H9 (cell line): ENCODE measurements around the gene ISCU. TPM values are rescaled to one million over a fixed set of nuclear protein-coding genes. Genes with fewer than 3 reads are reported as not detected.

Experiments used
- DNase-seq: peaks from one replicate; pipeline ENCODE4 v3.0.0-alpha.2; 2017
- H2AFZ ChIP-seq: one replicate; pipeline ENCODE4 v1.6.1; 2013; ENCODE audit warnings: mild to moderate bottlenecking, low read length, control low read depth, moderate library complexity
- H2AK5ac ChIP-seq: 2 replicates; pipeline ENCODE4 v1.6.1; 2013; ENCODE audit warnings: low read length, control low read depth, mixed read lengths; ENCODE audit not compliant: insufficient read length
- H2BK120ac ChIP-seq: one replicate; pipeline ENCODE4 v1.6.1; 2013; ENCODE audit warnings: low read depth, mild to moderate bottlenecking, low read length, control low read depth, inconsistent platforms; ENCODE audit not compliant: poor library complexity, severe bottlenecking
- H2BK12ac ChIP-seq: 2 replicates; pipeline ENCODE4 v1.6.1; 2013; ENCODE audit warnings: low read length, control low read depth, mixed read lengths, low read depth; ENCODE audit not compliant: insufficient read length
- H2BK15ac ChIP-seq: 2 replicates; pipeline ENCODE4 v1.6.1; 2013; ENCODE audit warnings: low read depth, low read length, control low read depth
- H2BK20ac ChIP-seq: one replicate; pipeline ENCODE4 v1.6.1; 2013; ENCODE audit warnings: low read depth, mild to moderate bottlenecking, low read length, control low read depth, inconsistent platforms; ENCODE audit not compliant: poor library complexity, severe bottlenecking
- H2BK5ac ChIP-seq: 2 replicates; pipeline ENCODE4 v1.6.1; 2013; ENCODE audit warnings: low read length, control low read depth, mixed read lengths; ENCODE audit not compliant: insufficient read length
- H3K14ac ChIP-seq: 2 replicates; pipeline ENCODE4 v1.6.1; 2013; ENCODE audit warnings: low read length, control low read depth; ENCODE audit not compliant: insufficient read depth
- H3K18ac ChIP-seq: 2 replicates; pipeline ENCODE4 v1.6.1; 2013; ENCODE audit warnings: low read depth, mild to moderate bottlenecking, mixed read lengths, low read length, control low read depth; ENCODE audit not compliant: insufficient read length
- H3K23ac ChIP-seq: 2 replicates; pipeline ENCODE4 v1.6.1; 2013; ENCODE audit warnings: low read length, control low read depth, mixed read lengths, low read depth; ENCODE audit not compliant: insufficient read length
- H3K23me2 ChIP-seq: 2 replicates; pipeline ENCODE4 v1.6.1; 2013; ENCODE audit warnings: low read depth, mild to moderate bottlenecking, mixed read lengths, low read length, control low read depth; ENCODE audit not compliant: insufficient read length, poor library complexity, severe bottlenecking
- H3K27ac ChIP-seq: 2 replicates; pipeline ENCODE4 v1.5.1; 2013; ENCODE audit warnings: low read length, control low read depth, mixed read lengths, low read depth; ENCODE audit not compliant: insufficient read length
- H3K27me3 ChIP-seq: 2 replicates; pipeline ENCODE4 v1.6.1; 2013; ENCODE audit warnings: low read length, control low read depth, inconsistent platforms; ENCODE audit not compliant: insufficient read depth
- H3K4ac ChIP-seq: 2 replicates; pipeline ENCODE4 v1.6.1; 2013; ENCODE audit warnings: low read depth, mild to moderate bottlenecking, control low read depth, inconsistent platforms, low read length, moderate library complexity
- H3K4me1 ChIP-seq: 2 replicates; pipeline ENCODE4 v1.6.1; 2013; ENCODE audit warnings: low read length, control low read depth, inconsistent platforms; ENCODE audit not compliant: insufficient read depth
- H3K4me2 ChIP-seq: 2 replicates; pipeline ENCODE4 v1.6.1; 2013; ENCODE audit warnings: low read length, control low read depth, mixed read lengths; ENCODE audit not compliant: insufficient read length, insufficient read depth
- H3K56ac ChIP-seq: 2 replicates; pipeline ENCODE4 v1.6.1; 2013; ENCODE audit warnings: low read depth, mild to moderate bottlenecking, mixed read lengths, low read length, control low read depth; ENCODE audit not compliant: insufficient read length
- H3K79me1 ChIP-seq: 2 replicates; pipeline ENCODE4 v1.6.1; 2013; ENCODE audit warnings: low read depth, mild to moderate bottlenecking, moderate library complexity, low read length, control low read depth, inconsistent platforms; ENCODE audit not compliant: insufficient read depth, poor library complexity, severe bottlenecking
- H3K79me2 ChIP-seq: 2 replicates; pipeline ENCODE4 v1.6.1; 2013; ENCODE audit warnings: low read length, control low read depth, inconsistent platforms; ENCODE audit not compliant: insufficient read depth
- H3K9ac ChIP-seq: 2 replicates; pipeline ENCODE4 v1.6.1; 2013; ENCODE audit warnings: low read length, control low read depth, mixed read lengths; ENCODE audit not compliant: insufficient read length; ENCODE audit errors: extremely low read depth
- H3K9me3 ChIP-seq: one replicate; pipeline ENCODE4 v1.6.1; 2013; ENCODE audit warnings: low read depth, low read length, inconsistent platforms; ENCODE audit not compliant: control insufficient read depth
- H3T11ph ChIP-seq: one replicate; pipeline ENCODE4 v1.6.1; 2013; ENCODE audit warnings: mild to moderate bottlenecking, low read length, control low read depth, inconsistent platforms
- H4K20me1 ChIP-seq: one replicate; pipeline ENCODE4 v1.6.1; 2013; ENCODE audit not compliant: control insufficient read depth, insufficient read length, insufficient read depth
- H4K5ac ChIP-seq: 2 replicates; pipeline ENCODE4 v1.6.1; 2013; ENCODE audit warnings: low read depth, mild to moderate bottlenecking, mixed read lengths, low read length, control low read depth; ENCODE audit not compliant: insufficient read length
- H4K8ac ChIP-seq: replicated peaks from 2 replicates; pipeline ENCODE4 v1.6.1; 2013; ENCODE audit warnings: low read length, control low read depth, mixed read lengths, low read depth; ENCODE audit not compliant: insufficient read length
- H4K91ac ChIP-seq: 2 replicates; pipeline ENCODE4 v1.6.1; 2013; ENCODE audit warnings: low read depth, mild to moderate bottlenecking, moderate library complexity, mixed read lengths, low read length, control low read depth; ENCODE audit not compliant: insufficient read length
- H3K27ac Mint-ChIP-seq, 3 experiments: 2 replicates in 2 of 3; 3 replicates in 1 of 3; pipeline ENCODE4 v1.8.0; 2020 to 2021; ENCODE audit warnings: mixed read lengths in 3 of 3, mild to moderate bottlenecking in 1 of 3, moderate library complexity in 1 of 3
- H3K27me3 Mint-ChIP-seq: 2 replicates; pipeline ENCODE4 v1.8.0; 2021; ENCODE audit warnings: low read depth, mild to moderate bottlenecking, moderate library complexity, mixed read lengths
- H3K36me3 Mint-ChIP-seq, 3 experiments: 2 replicates in 2 of 3; 3 replicates in 1 of 3; pipeline ENCODE4 v1.8.0; 2020 to 2021; ENCODE audit warnings: low read depth in 3 of 3, mixed read lengths in 3 of 3; ENCODE audit not compliant: insufficient read depth in 1 of 3
- H3K4me1 Mint-ChIP-seq, 2 experiments: 2 replicates each; pipeline ENCODE4 v1.8.0; 2020; ENCODE audit warnings: mixed read lengths in 2 of 2
- H3K4me3 Mint-ChIP-seq, 2 experiments: 2 replicates in 1 of 2; 3 replicates in 1 of 2; pipeline ENCODE4 v1.8.0; 2020 to 2021; ENCODE audit warnings: mild to moderate bottlenecking in 2 of 2, mixed read lengths in 2 of 2, moderate library complexity in 1 of 2
- H3K9me3 Mint-ChIP-seq, 2 experiments: 2 replicates in 1 of 2; 3 replicates in 1 of 2; pipeline ENCODE4 v1.8.0; 2020; ENCODE audit warnings: mild to moderate bottlenecking in 2 of 2, mixed read lengths in 2 of 2, moderate library complexity in 1 of 2
- WGBS: extraction: QIAGEN DNeasy Blood & Tissue Kit; methylation state at CpG from one replicate; pipeline ENCODE4 v1.1.7; 2013; ENCODE audit warnings: missing lambda C conversion rate, low lambda C conversion rate, mixed read lengths; ENCODE audit not compliant: insufficient read length; ENCODE audit errors: extremely low coverage; 5-methylcytosine and 5-hydroxymethylcytosine counted together
- total RNA-seq: library from RNA; stranded (reverse); gene quantifications from 2 replicates; pipeline ENCODE4 v1.2.1, GENCODE V29; 2021
- TF ChIP-seq, protein P1 (sequence below): fragments of 200-600 bp; sonication (generic); conservative IDR thresholded peaks from 3 replicates; pipeline ENCODE4 v1.8.0; 2021; ENCODE audit warnings: antibody characterized with exemption, mild to moderate bottlenecking

ISCU gene
- total RNA-seq, 1 experiment from 2014 or later, result 64.9 TPM

DNA sequence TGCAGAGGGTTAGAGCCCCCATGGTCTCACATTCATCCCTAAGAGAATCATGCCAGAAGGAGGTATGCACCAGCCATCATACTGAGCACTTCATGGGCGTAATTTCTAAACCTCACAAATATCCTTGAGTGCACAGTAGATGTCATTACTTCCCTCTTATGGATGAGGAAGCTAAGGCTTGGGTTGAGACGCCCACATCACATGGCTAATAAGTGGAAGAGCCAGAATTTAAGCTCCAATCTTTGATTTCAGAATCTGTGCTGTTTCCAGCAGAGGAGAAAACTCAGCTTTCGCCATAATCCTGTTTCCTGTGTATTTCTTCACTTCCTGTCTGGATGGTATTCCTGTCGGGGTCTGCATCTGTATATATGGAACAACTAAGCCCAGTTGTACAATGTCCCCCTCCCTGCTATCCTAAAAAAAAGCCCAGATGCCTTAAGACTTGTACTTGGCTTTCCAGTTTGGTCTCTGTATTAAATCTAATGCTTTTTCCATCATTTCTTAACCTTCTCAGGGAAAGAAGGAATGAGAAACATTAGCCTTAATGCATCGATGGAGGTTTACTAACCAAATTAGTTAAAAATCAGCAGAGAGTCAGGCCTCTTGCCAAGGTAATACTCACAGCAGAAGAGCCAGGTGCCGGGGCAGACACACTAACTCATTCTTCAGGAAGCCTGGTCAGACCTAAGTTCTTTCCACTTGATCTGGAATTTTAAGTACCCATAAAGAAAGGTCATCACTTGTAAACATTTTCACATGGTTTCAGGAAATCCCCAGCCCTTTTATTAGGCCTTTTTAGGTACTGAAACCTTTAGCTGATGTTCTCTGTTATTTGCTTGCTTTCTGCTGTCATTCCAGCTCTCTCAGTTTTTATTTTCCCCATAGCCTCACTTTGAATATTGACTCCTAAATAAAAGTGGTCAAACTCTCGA is 5.3 kb downstream of the ISCU start:
- no peaks in the 10 kb centered on the region for H3K9me3 ChIP-seq
- no peak overlapping the region for H2BK12ac ChIP-seq
- H3K18ac ChIP-seq, result no peak overlapping the region
- TF ChIP-seq, protein P1, sequence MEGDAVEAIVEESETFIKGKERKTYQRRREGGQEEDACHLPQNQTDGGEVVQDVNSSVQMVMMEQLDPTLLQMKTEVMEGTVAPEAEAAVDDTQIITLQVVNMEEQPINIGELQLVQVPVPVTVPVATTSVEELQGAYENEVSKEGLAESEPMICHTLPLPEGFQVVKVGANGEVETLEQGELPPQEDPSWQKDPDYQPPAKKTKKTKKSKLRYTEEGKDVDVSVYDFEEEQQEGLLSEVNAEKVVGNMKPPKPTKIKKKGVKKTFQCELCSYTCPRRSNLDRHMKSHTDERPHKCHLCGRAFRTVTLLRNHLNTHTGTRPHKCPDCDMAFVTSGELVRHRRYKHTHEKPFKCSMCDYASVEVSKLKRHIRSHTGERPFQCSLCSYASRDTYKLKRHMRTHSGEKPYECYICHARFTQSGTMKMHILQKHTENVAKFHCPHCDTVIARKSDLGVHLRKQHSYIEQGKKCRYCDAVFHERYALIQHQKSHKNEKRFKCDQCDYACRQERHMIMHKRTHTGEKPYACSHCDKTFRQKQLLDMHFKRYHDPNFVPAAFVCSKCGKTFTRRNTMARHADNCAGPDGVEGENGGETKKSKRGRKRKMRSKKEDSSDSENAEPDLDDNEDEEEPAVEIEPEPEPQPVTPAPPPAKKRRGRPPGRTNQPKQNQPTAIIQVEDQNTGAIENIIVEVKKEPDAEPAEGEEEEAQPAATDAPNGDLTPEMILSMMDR, result no peak
- Mint-ChIP-seq H3K4me3 (no peak overlapping the region), H3K4me1 (peaks cover 7% of the 10 kb centered on the region in 2 experiments; a peak in 3 of 4 replicates), H3K36me3 (peaks cover 16 to 55% (median 52%) of the 10 kb centered on the region in 3 experiments; a peak in 6 of 7 replicates), H3K27ac (no peak overlapping the region), H3K27me3 (no peaks in the 10 kb centered on the region; the same call in 1 of the 2 replicates), H3K9me3 (no peaks in the 10 kb centered on the region)
- H4K91ac ChIP-seq, result no peak overlapping the region
- no peaks in the 10 kb centered on the region for H3K79me1 ChIP-seq
- no peak overlapping the region for H2BK120ac ChIP-seq
- H4K5ac ChIP-seq, result no peak overlapping the region
- H3K23me2 ChIP-seq, result peaks cover 7% of the 10 kb centered on the region
- no peak overlapping the region for H2AK5ac ChIP-seq
- H3K4me2 ChIP-seq, result no peak overlapping the region
- no peaks in the 10 kb centered on the region for H3K27me3 ChIP-seq
- no peak overlapping the region for H2BK15ac ChIP-seq
- H3K56ac ChIP-seq, result no peak overlapping the region
- H4K8ac ChIP-seq, result no peak overlapping the region
- no peak overlapping the region for H2BK20ac ChIP-seq
- H3K23ac ChIP-seq, result no peak overlapping the region
- DNase-seq, result no peak
- H2BK5ac ChIP-seq, result no peak overlapping the region
- no peaks in the 10 kb centered on the region for H4K20me1 ChIP-seq
- WGBS, result no CpG with 5 or more reads among the region's 7 CpGs
- no peak overlapping the region for H3K4ac ChIP-seq
- H3K27ac ChIP-seq, result no peak overlapping the region
- no peak overlapping the region for H3K14ac ChIP-seq
- no peak overlapping the region for H3T11ph ChIP-seq
- H3K79me2 ChIP-seq, result no peaks in the 10 kb centered on the region; the same call in 1 of the 2 replicates
- no peaks in the 10 kb centered on the region for H3K4me1 ChIP-seq
- no peak overlapping the region for H3K9ac ChIP-seq
- H2AFZ ChIP-seq, result no peak overlapping the region
